Measurements from ENCODE around the gene GMNC. TPM values are rescaled to one million over a fixed set of nuclear protein-coding genes. Genes with fewer than 3 reads are reported as not detected.

GMNC gene
- total RNA-seq, 1 experiment from 2014 or later, result 0.27 TPM

DNA sequence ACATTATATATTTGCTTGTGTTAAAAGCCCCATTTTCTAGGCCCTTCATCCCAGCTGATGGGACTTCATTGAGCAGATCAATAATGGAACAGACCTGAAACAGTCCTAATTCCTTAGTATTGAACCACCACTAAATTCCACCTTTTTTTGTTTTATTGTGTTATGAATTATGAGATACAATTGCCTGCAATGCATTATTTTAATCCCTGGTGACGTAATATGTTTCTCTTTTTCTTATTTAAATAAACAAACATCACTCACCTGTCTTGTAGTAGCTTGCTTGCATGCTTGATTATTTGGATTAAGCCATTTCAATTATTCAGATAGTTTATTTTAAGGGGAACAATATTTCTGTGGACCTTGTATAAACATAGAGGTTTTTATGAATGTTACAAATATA is 40.7 kb upstream of the GMNC start:
- H3K9me2 ChIP-seq (ENCODE audit: insufficient read depth), result no peaks in the 10 kb centered on the region
- H3K9me3 ChIP-seq (ENCODE audit: control insufficient read depth in 1 of 2, insufficient read depth in 1 of 2, low read depth in 1 of 2, low read length in 2 of 2), result peaks cover 0 to 5% of the 10 kb centered on the region in 2 experiments; a peak in 1 of 4 replicates
- ChIA-PET CTCF (no interaction called here), RAD21 (ENCODE audit: low non-redundant PET in 1 of 2, low total read pairs in 2 of 2, uncharacterized antibody in 2 of 2, unreplicated experiment in 2 of 2) (no interaction called here), POLR2A (no interaction called here)
- no peaks in the 10 kb centered on the region for H3K36me3 ChIP-seq (ENCODE audit: control insufficient read depth in 1 of 2, insufficient read depth in 2 of 2, low read length in 2 of 2)
- H3K4me2 ChIP-seq (ENCODE audit: low read length), result no peak overlapping the region
- H3K4me3 ChIP-seq (replicated peaks in 1 of 2; ENCODE audit: low read depth in 1 of 2, low read length in 2 of 2), result no peak overlapping the region
- BruUV-seq (replicated peaks), result no TSS peak
- no peaks in the 10 kb centered on the region for H3K79me2 ChIP-seq (ENCODE audit: insufficient read depth, low read length)
- H4K20me1 ChIP-seq (ENCODE audit: insufficient read depth), result no peaks in the 10 kb centered on the region
- ATAC-seq (no peak), DNase-seq (ENCODE audit: low read depth, low spot score) (no peak)
- H3K4me1 ChIP-seq (ENCODE audit: control insufficient read depth in 1 of 2, insufficient read depth in 2 of 2, low read length in 2 of 2), result no peaks in the 10 kb centered on the region
- H3K27me3 ChIP-seq (ENCODE audit: insufficient read depth, low read length), result no peaks in the 10 kb centered on the region
- intact Hi-C loops (cut with micrococcal nuclease), result no loop called here
- H3K9ac ChIP-seq (ENCODE audit: low read length), result no peak overlapping the region
- no peak for TF ChIP-seq RAD21 (IDR thresholded peaks at IDR 0.05; ENCODE audit: low read depth)
- TF ChIP-seq EZH2phosphoT487 (IDR thresholded peaks at IDR 0.05; ENCODE audit: borderline replicate concordance), result no peak
- no peak overlapping the region for H2AFZ ChIP-seq (ENCODE audit: low read depth, low read length, poor library complexity, severe bottlenecking)
- no peak overlapping the region for H3K27ac ChIP-seq (ENCODE audit: low read depth, low read length)

DNA sequence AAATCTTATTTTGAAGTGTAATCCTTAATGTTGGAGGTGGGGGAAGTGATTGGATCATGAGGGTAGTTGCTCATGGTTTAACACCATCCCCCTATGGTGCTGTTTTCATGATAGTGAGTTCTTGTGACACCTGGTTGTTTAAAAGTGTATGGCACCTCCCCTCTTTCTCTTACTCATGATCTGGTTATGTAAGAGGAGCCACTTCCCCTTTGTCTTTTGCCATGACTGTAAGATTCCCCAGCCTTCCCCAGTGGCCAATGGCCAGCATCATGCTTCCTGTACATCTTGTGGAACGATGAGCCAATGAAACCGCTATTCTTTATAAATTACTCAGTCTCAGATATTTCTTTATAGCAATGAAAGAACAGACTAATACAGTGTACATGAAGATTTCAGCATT is 39.8 kb upstream of the GMNC start:
- Histone ChIP-seq H2AFZ (ENCODE audit: low read depth, low read length, poor library complexity, severe bottlenecking) (no peak overlapping the region), H3K9me3 (ENCODE audit: control insufficient read depth in 1 of 2, insufficient read depth in 1 of 2, low read depth in 1 of 2, low read length in 2 of 2) (peaks cover 0 to 5% of the 10 kb centered on the region in 2 experiments; a peak in 1 of 4 replicates), H3K27me3 (ENCODE audit: insufficient read depth, low read length) (no peaks in the 10 kb centered on the region), H3K36me3 (ENCODE audit: control insufficient read depth in 1 of 2, insufficient read depth in 2 of 2, low read length in 2 of 2) (no peaks in the 10 kb centered on the region), H3K9me2 (ENCODE audit: insufficient read depth) (no peaks in the 10 kb centered on the region), H3K4me1 (ENCODE audit: control insufficient read depth in 1 of 2, insufficient read depth in 2 of 2, low read length in 2 of 2) (no peaks in the 10 kb centered on the region), H3K4me2 (ENCODE audit: low read length) (no peak overlapping the region), H3K9ac (ENCODE audit: low read length) (no peak overlapping the region), H3K4me3 (replicated peaks in 1 of 2; ENCODE audit: low read depth in 1 of 2, low read length in 2 of 2) (no peak overlapping the region), H3K79me2 (ENCODE audit: insufficient read depth, low read length) (no peaks in the 10 kb centered on the region), H4K20me1 (ENCODE audit: insufficient read depth) (no peaks in the 10 kb centered on the region), H3K27ac (ENCODE audit: low read depth, low read length) (no peak overlapping the region)
- POLR2A ChIA-PET, result no interaction called here
- TF ChIP-seq SRF (IDR thresholded peaks at IDR 0.05; ENCODE audit: low read depth), result no peak
- TF ChIP-seq, protein P1, sequence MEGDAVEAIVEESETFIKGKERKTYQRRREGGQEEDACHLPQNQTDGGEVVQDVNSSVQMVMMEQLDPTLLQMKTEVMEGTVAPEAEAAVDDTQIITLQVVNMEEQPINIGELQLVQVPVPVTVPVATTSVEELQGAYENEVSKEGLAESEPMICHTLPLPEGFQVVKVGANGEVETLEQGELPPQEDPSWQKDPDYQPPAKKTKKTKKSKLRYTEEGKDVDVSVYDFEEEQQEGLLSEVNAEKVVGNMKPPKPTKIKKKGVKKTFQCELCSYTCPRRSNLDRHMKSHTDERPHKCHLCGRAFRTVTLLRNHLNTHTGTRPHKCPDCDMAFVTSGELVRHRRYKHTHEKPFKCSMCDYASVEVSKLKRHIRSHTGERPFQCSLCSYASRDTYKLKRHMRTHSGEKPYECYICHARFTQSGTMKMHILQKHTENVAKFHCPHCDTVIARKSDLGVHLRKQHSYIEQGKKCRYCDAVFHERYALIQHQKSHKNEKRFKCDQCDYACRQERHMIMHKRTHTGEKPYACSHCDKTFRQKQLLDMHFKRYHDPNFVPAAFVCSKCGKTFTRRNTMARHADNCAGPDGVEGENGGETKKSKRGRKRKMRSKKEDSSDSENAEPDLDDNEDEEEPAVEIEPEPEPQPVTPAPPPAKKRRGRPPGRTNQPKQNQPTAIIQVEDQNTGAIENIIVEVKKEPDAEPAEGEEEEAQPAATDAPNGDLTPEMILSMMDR (IDR thresholded peaks at IDR 0.05 in 2 of 3, conservative IDR thresholded peaks at IDR 0.05 in 1 of 3; ENCODE audit: borderline replicate concordance in 1 of 3, insufficient read depth in 1 of 3, low read depth in 2 of 3, low read length in 2 of 3), result no peak
- TF ChIP-seq, protein P2, sequence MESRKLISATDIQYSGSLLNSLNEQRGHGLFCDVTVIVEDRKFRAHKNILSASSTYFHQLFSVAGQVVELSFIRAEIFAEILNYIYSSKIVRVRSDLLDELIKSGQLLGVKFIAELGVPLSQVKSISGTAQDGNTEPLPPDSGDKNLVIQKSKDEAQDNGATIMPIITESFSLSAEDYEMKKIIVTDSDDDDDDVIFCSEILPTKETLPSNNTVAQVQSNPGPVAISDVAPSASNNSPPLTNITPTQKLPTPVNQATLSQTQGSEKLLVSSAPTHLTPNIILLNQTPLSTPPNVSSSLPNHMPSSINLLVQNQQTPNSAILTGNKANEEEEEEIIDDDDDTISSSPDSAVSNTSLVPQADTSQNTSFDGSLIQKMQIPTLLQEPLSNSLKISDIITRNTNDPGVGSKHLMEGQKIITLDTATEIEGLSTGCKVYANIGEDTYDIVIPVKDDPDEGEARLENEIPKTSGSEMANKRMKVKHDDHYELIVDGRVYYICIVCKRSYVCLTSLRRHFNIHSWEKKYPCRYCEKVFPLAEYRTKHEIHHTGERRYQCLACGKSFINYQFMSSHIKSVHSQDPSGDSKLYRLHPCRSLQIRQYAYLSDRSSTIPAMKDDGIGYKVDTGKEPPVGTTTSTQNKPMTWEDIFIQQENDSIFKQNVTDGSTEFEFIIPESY (IDR thresholded peaks at IDR 0.05; ENCODE audit: extremely low read depth, insufficient replicate concordance, low read length), result no peak
- TF ChIP-seq RAD21 (IDR thresholded peaks at IDR 0.05; ENCODE audit: low read depth), result no peak
- TF ChIP-seq ZFX (IDR thresholded peaks at IDR 0.05), result no peak
- TF ChIP-seq POLR2A (IDR thresholded peaks at IDR 0.05; ENCODE audit: borderline replicate concordance, extremely low read depth, insufficient read depth, insufficient read length), result no peak
- TF ChIP-seq, protein P3, sequence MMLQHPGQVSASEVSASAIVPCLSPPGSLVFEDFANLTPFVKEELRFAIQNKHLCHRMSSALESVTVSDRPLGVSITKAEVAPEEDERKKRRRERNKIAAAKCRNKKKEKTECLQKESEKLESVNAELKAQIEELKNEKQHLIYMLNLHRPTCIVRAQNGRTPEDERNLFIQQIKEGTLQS (IDR thresholded peaks at IDR 0.05), result no peak
- intact Hi-C loops (cut with micrococcal nuclease), result no loop called here
- ATAC-seq (no peak), DNase-seq (ENCODE audit: low read depth, low spot score) (no peak)
- RAD21 ChIA-PET (ENCODE audit: low non-redundant PET in 1 of 2, low total read pairs in 2 of 2, uncharacterized antibody in 2 of 2, unreplicated experiment in 2 of 2), result no interaction called here
- no TSS peak for BruUV-seq (replicated peaks)
- CTCF ChIA-PET, result no interaction called here

All from HCT116 (cell line).